ENCODE measurements around the gene FAM234B.

DNA sequence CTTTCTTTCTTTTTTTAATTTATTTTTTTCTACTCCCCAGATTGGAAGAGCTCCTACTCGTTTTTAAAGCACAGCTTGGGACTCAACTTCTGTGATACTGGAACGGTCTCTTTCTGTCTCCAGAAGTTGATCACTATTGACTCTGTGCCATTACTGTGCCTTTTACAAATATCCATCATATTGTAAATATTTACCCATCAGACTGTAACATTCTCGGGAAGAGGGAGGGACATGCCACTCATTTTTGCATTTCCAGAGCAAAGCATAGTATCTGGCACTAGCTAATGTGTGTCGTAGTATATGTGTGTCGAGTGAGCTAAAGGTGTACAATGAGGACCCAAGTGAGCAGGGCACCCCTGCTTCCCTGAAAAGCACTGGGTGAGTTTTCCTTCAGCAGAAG lies 83.3 kb downstream of the FAM234B start:
- TF ChIP-seq, protein P1, sequence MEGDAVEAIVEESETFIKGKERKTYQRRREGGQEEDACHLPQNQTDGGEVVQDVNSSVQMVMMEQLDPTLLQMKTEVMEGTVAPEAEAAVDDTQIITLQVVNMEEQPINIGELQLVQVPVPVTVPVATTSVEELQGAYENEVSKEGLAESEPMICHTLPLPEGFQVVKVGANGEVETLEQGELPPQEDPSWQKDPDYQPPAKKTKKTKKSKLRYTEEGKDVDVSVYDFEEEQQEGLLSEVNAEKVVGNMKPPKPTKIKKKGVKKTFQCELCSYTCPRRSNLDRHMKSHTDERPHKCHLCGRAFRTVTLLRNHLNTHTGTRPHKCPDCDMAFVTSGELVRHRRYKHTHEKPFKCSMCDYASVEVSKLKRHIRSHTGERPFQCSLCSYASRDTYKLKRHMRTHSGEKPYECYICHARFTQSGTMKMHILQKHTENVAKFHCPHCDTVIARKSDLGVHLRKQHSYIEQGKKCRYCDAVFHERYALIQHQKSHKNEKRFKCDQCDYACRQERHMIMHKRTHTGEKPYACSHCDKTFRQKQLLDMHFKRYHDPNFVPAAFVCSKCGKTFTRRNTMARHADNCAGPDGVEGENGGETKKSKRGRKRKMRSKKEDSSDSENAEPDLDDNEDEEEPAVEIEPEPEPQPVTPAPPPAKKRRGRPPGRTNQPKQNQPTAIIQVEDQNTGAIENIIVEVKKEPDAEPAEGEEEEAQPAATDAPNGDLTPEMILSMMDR (IDR thresholded peaks at IDR 0.05; ENCODE audit: poor library complexity, severe bottlenecking): no peak
- no peak for TF ChIP-seq MXI1 (conservative IDR thresholded peaks at IDR 0.05; ENCODE audit: poor library complexity, severe bottlenecking)
